ENCODE data around the gene UQCR11.
A peak's percentile ranks its signal among the peaks of the same experiment; 100 is the strongest.

Gene UQCR11

DNA sequence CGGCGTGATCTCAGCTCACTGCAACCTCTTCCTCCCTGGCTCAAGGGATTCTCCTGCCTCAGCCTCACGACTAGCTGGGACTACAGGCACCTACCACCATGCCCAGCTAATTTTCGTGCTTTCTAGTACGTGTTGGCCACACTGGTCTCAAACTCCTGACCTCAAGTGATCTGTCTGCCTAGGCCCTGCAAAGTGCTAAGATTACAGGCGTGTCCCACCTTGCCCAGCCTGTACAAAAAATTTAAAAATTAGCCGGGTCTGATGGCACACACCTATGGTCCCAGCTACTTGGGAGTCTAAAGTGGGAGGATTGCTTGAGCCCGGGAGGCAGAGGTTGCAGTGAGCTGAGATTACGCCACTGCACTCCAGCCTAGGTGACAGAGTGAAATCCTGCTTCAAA, 32.5 kb downstream of the UQCR11 start:
- DNase-seq (ENCODE audit: low read depth in 4 of 4, low spot score in 1 of 4): no peak

DNA sequence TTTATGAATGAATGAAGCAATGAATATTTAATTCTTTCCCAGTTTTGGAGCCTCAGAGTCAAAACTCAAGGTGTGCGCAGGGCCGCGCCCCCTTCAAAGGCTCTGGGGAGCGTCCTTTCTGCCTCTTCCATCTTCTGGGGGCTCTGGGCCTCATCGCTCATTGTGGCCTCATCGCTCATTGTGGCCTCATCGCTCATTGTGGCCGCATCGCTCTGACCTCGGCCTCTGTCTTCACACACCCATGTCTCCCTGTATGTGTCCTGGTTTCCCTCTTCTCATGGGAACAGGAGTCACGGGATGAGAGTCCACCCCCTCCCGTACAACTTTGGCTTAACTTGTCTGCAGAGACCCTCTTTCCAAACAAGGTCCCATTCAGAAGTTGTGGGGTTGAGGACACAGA, 33.9 kb downstream of the UQCR11 start:
- no peak for DNase-seq (ENCODE audit: low read depth in 4 of 4, low spot score in 1 of 4)

- no peak for DNase-seq (ENCODE audit: low read depth in 4 of 4, low spot score in 1 of 4)
Measured at GRCh38 chr19:1570836-1571235, 34.4 kb downstream of the UQCR11 start.

GRCh38 chr19:1569997-1570396, 35.3 kb downstream of the UQCR11 start:
- no peak for DNase-seq (ENCODE audit: low read depth in 4 of 4, low spot score in 1 of 4)

DNA sequence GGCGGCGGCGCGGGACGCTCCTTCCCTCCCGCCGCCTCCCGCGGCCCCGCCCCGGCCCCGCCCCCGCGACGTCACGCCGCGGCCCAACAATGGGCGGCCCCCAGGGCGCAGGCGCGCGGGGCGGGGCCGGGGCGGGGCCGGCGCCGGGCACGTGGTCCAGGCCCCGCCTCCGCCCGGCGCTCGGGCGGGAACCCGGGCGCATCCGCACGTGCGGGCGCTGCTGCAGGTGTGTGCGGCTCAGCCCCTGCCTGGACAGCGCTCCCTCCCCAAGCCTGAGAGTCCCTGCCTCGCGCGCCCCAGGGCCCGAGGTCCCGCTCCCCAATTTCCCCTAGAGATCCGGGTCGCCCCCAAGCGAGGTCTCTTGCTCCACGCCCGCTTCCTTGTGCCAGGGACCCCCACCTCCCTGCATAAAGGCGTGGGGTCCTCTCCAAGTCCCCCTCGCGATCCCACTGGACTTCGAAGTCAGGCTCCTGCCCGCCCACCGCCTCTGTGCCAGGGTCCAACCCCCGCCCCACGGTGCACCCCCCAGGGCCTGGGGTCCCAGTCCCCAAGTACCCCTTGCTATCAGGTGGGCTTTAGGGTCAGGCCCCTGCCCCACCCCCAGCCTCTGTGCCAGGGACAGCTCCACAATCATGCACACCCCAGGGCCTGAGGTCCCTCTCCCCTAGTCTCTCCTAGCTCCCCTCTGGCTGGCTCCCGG, 36.8 kb downstream of the UQCR11 start, which contains the start of gene MEX3D:
TSS of gene MEX3D (minus strand) at position 6 of the 700 bp plus-strand sequence. CDS start 267 bp downstream, outside the sequence.
- peak; percentile 60 to 82 (median 74) for DNase-seq (ENCODE audit: low read depth in 4 of 4, low spot score in 1 of 4)

- DNase-seq (ENCODE audit: low read depth in 4 of 4, low spot score in 1 of 4): no peak
Measured at GRCh38 chr19:1567848-1568227, 37.4 kb downstream of the UQCR11 start.

- DNase-seq (ENCODE audit: low read depth in 4 of 4, low spot score in 1 of 4): no peak
Measured at GRCh38 chr19:1567116-1567847, 38.0 kb downstream of the UQCR11 start.

DNA sequence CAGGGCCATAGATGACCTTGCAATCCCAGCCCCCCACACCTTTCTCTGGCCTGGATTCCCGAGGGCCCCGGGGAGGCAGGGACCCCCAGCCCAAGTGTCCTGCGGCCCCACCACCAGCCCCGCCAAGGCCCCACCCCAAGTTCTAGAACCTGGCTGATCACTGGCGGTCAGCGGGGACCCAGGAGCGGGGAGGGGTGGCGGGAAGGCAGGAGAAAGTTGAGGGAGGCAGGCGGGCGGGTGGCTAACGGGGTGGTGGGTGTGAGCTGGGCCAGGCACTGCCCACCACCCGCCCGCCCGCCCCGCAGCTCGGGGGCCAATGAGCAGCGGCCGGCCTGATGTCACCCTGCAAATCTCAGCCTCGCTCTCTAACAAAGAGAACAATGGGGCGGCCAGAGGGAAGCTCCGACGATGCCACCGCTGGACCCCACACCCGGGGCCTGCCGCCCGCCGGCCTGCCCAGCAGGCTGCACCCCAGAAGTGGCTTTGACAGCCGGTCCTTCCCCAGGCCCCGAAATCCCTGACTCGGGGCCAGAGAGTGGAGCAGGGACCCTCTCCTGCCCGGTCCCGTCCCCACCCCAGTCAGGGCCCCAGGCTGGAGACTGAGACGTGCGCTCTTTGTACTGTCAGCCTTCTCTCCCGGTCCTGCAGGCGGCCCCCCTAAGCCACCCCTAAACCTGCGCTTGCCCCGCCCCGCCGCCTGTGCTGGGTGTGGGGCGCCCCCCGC, 38.7 kb downstream of the UQCR11 start:
- no peak for DNase-seq (ENCODE audit: low read depth in 4 of 4, low spot score in 1 of 4)

DNA sequence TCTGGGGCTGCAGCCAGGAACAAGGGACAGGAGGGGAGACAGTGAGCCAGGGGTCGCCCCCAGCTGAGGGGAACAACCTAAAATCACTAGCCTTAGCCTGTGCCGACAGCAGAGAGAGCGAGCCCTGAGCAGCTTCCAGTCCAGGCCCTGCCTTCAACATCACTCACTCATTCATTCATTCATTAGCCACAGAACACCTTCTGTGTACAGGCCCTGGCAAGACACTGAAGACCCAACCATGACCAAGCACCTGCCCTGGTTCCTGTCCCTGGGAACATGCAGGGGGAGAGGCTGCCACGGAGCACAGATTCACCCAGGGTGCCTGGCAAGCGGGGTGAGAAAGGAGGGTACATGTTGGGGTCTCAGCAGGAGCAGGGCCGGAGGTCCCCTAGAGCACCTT, 42.0 kb downstream of the UQCR11 start:
- DNase-seq (ENCODE audit: low read depth in 4 of 4, low spot score in 1 of 4): no peak

DNA sequence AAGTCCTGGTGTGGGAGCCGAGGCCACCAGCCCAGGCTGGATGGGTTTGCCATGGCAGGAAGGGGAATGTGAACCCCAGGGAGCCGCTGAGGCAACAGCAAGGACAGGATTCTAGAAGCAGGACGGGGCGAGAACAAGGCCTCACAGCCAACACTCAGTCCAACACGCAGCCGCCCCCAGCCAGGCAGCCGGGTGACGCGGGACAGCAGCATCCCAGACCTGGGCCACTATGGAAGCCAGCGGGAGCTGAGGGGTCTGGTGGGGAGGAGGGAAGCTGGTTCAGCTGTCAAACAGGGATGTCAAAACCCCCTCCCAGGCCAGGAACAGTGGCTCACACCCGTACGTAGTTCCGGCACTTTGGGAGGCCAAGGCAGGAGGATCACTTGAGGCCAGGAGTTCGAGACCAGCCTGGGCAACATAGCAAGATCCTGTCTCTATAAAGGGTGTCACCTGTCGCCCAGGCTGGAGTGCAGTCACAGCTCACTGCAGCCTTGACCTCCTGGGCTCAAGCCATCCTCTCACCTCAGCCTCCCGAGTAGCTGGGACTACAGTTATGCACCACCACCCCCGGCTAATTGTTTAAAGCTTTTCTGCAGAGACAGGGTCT, 43.9 kb downstream of the UQCR11 start:
- no peak for DNase-seq (ENCODE audit: low read depth in 4 of 4, low spot score in 1 of 4)

DNA sequence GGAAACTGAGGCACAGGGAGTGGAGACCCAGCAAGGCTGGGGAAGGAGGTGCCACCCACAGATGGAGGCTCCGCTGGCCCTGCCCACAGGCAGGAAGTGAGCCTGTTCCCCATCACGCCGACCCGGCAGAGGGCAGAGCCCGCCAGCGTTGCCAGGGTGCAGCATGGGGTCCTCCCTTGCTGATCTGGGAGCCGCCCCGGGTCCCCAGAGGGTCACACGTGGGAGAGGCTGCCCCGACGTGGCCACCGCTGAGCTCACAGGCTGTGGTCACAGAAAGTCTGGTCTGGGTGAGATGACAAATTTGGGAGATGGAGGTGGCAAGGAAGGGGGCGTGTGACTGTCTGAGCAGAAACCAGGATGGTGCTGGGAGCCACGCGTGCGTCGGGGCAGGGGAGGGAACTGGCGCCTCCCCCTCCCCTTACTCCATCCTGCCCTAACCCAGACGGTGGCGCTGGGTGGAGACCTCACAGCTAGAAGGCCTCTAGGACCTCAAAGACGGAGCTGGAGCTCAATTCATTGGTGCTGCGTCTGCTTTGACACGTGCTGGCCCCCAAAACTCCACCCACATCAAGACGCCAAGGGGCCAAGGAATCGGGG, 44.9 kb downstream of the UQCR11 start:
- no peak for DNase-seq (ENCODE audit: low read depth in 4 of 4, low spot score in 1 of 4)

DNA sequence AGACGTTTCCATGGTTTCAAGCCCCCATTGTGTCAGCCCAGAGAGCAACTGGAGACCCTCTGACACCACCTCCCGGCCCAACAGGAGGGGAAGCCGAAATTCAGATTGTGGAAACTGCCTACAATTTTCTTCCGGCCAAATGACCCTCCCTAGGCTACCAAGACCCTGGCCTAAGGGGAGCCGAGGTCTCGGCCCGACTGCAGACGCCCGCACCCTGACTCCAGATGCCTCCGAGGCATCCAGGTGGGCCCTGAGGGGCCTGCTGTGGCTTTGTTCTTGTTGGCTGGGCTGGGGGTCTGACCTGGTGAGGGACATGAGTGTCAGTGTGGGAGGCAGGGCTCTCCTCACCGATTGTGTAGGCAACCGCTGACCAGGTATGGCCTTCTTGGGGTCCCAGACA, 46.7 kb downstream of the UQCR11 start:
- no peak for DNase-seq (ENCODE audit: low read depth in 4 of 4, low spot score in 1 of 4)

- DNase-seq (ENCODE audit: low read depth in 4 of 4, low spot score in 1 of 4): no peak
Measured at GRCh38 chr19:1556390-1557070, 48.7 kb downstream of the UQCR11 start.

DNA sequence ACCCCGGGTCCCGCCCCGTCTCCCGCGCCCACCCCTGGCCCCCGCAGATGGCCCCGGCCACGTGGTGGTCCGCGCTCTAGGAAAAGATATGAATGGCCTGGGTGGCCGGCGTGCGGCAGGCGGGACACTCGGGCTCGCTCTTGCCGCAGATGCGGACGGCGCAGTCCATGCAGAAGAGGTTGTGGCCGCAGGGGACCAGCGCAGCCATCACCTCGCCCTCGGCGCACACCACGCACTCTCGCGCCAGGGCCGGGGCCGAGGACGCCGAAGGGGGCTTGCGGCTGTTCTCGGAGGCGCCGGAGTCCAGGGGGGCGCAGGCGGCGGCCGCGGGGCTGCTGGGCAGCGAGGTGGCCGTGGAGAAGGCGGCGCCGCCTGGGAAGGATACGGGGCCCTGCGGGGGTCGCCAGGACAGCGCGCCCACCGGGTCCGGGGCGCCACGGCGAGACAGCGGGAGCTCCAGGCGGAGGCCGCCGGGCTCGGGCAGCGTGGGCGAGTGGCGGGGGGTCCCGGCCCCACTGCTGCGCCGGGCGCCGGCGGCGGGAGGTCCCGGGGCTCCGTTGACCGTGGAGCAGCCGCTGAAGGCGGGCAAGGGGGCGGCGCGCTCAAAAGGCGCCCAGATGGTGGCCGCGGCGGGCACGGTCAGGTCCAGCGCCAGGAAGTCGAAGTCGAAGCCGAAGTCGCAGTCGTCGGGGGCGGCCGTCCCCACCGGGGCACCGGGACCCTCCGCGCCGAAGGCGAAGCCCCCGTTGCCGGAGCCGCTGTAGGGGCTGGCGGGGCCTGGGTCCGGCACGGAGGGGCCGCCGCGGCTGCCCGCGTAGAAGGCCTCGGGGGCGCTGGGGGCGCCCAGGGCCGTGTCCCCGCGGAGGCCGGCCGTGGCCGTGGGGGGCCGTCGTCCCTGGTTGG, 49.5 kb downstream of the UQCR11 start:
- no peak for DNase-seq (ENCODE audit: low read depth in 4 of 4, low spot score in 1 of 4)

- no peak for DNase-seq (ENCODE audit: low read depth in 4 of 4, low spot score in 1 of 4)
Measured at GRCh38 chr19:1554968-1555367, 50.3 kb downstream of the UQCR11 start.

DNA sequence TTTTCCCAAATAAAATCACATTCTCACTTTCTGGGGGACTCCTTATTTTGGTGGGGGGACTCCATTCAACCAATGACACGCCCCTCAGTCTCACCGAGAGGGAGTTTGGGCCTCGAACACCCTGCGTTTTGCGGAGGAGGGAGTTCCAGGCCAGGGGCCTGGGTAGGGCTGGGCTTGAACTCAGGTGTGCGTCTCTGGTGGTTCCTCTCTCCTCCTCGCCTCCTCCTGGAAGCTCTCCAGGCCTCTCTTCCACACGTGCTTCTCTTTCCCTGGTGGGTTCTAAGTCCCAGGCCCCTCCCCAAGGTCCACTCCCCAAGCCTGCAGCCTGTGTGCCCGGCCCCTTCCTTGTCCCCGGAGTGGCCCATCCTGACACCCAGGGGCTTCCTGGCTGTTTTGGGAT, 51.8 kb downstream of the UQCR11 start:
- DNase-seq (ENCODE audit: low read depth in 4 of 4, low spot score in 1 of 4): no peak

DNA sequence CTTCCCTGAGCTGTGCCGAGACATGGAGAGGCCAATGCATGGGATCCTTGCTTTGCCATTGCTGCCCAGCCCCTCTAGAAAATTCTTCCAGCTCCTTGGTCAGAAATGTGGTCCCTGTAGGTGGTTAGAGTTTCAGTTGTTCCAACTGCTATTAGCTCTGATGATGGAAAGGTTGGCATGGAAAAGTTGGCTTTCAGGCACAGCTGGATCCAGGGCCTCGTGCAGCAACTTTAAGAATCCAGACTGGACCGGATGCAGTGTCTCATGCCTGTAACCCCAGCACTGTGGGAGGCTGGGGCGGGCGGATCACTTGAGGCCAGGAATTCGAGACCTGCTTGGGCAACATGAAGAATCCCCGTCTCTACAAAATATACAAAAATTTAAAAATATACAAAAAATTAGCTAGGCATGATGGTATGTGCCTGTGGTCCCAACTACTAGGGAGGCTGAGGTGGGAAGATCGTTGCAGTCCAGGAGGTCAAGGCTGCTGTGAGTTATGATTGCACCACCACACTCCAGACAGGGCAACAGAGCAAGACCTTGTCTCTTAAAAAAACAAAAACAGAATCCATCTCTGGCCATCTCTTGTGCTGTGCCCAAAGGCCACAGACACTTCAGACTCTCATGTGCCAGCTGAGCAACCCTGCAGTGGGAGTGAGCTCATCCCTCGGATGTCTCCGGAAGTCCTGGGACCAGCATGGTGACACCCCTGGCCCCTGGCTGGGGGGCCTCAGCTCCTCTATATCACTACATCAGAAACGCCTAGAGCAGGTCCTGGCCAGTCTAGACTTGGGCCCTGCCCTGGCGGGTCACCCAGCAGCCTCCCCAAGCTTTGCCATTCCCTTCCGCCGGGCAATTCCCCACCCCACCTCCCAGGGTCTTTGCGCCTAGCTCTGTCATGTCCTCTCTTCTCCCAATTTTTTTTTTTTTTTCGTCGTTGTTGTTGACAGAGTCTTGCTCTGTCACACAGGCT, 53.9 kb downstream of the UQCR11 start:
- DNase-seq (ENCODE audit: low read depth in 4 of 4, low spot score in 1 of 4): no peak

DNA sequence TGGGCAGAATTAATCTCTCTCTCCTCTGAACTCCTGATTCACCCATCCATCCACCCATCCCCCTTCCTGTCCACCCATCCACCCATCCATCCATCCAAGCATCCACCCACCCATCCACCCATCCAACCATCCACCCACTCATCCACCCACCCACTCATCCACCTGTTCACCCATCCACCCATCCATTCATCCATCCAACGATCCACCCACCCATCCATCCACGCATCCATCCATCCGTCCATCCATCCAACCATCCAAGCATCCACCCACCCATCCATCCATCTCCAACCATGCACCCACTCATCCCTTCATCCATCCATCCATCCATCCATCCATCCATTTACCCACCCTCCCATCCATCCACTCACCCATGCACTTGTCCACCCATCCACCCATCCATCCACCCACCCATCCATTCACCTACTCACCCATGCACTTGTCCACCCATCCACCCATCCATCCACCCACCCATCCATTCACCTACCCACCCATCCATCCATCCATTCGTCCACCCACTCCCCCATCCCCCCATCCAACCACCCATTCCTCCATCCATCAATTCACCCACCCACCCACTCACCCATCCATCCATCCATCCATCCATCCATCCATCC, 55.8 kb downstream of the UQCR11 start:
- DNase-seq (ENCODE audit: low read depth in 4 of 4, low spot score in 1 of 4): no peak

Data from stimulated activated CD4-positive, alpha-beta T cell treated with anti-CD3 and anti-CD28 coated beads, Interleukin-1b, Interleukin-23, amount 100 ng/mL, for 24 hours (primary cell).